ENCODE data around the gene ARVCF. TPM values are rescaled to one million over a fixed set of nuclear protein-coding genes. Genes with fewer than 3 reads are reported as not detected.

ARVCF gene
- total RNA-seq, 1 experiment from 2014 or later, result 15.6 TPM

- intact Hi-C loops (cut with micrococcal nuclease; ENCODE audit: unreplicated experiment), result no loop called here
Measured at GRCh38 chr22:20038574-20038973, 22.0 kb upstream of the ARVCF start.

GRCh38 chr22:20037419-20037818 is 20.8 kb upstream of the ARVCF start:
- Histone ChIP-seq H2AFZ (no peak overlapping the region), H3K36me3 (ENCODE audit: low read depth) (no peaks in the 10 kb centered on the region), H3K27ac (no peak overlapping the region), H3K4me1 (replicated peaks; ENCODE audit: insufficient read depth) (no peaks in the 10 kb centered on the region), H3F3A (ENCODE audit: insufficient read depth, low read depth) (no peaks in the 10 kb centered on the region), H3K4me3 (no peak overlapping the region), H4K20me1 (ENCODE audit: insufficient read depth) (no peaks in the 10 kb centered on the region), H3K9me2 (ENCODE audit: insufficient read depth) (no peaks in the 10 kb centered on the region), H3K9me3 (ENCODE audit: insufficient read depth, low read depth) (no peaks in the 10 kb centered on the region), H3K79me2 (ENCODE audit: low read depth) (no peaks in the 10 kb centered on the region), H3K4me2 (no peak overlapping the region), H3K27me3 (ENCODE audit: insufficient read depth, low read depth) (no peaks in the 10 kb centered on the region)
- POLR2A ChIA-PET (ENCODE audit: unreplicated experiment), result no interaction called here
- no peak for DNase-seq
- intact Hi-C loops (cut with micrococcal nuclease; ENCODE audit: unreplicated experiment), result no loop called here
- BruUV-seq (replicated peaks), result TSS peak; percentile 5
- CTCF ChIA-PET, result no interaction called here
- TF ChIP-seq, protein P1, sequence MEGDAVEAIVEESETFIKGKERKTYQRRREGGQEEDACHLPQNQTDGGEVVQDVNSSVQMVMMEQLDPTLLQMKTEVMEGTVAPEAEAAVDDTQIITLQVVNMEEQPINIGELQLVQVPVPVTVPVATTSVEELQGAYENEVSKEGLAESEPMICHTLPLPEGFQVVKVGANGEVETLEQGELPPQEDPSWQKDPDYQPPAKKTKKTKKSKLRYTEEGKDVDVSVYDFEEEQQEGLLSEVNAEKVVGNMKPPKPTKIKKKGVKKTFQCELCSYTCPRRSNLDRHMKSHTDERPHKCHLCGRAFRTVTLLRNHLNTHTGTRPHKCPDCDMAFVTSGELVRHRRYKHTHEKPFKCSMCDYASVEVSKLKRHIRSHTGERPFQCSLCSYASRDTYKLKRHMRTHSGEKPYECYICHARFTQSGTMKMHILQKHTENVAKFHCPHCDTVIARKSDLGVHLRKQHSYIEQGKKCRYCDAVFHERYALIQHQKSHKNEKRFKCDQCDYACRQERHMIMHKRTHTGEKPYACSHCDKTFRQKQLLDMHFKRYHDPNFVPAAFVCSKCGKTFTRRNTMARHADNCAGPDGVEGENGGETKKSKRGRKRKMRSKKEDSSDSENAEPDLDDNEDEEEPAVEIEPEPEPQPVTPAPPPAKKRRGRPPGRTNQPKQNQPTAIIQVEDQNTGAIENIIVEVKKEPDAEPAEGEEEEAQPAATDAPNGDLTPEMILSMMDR (conservative IDR thresholded peaks at IDR 0.05), result no peak

More at GRCh38 chr22:20038574-20038973, 22.0 kb upstream of the ARVCF start:
- Histone ChIP-seq H3F3A (ENCODE audit: insufficient read depth, low read depth) (no peaks in the 10 kb centered on the region), H3K36me3 (ENCODE audit: low read depth) (no peaks in the 10 kb centered on the region), H3K9me3 (ENCODE audit: insufficient read depth, low read depth) (no peaks in the 10 kb centered on the region), H3K4me3 (no peak overlapping the region), H3K4me2 (no peak overlapping the region), H3K4me1 (replicated peaks; ENCODE audit: insufficient read depth) (no peaks in the 10 kb centered on the region), H3K27me3 (ENCODE audit: insufficient read depth, low read depth) (no peaks in the 10 kb centered on the region), H3K79me2 (ENCODE audit: low read depth) (no peaks in the 10 kb centered on the region), H2AFZ (no peak overlapping the region), H3K27ac (no peak overlapping the region), H3K9me2 (ENCODE audit: insufficient read depth) (no peaks in the 10 kb centered on the region), H4K20me1 (ENCODE audit: insufficient read depth) (no peaks in the 10 kb centered on the region)
- DNase-seq, result no peak
- ChIA-PET CTCF (no interaction called here), POLR2A (ENCODE audit: unreplicated experiment) (no interaction called here)
- no TSS peak for BruUV-seq (replicated peaks)
- no peak for TF ChIP-seq EZH2 (IDR thresholded peaks at IDR 0.05; ENCODE audit: low read depth)
- TF ChIP-seq, protein P1 (conservative IDR thresholded peaks at IDR 0.05), result no peak

DNA sequence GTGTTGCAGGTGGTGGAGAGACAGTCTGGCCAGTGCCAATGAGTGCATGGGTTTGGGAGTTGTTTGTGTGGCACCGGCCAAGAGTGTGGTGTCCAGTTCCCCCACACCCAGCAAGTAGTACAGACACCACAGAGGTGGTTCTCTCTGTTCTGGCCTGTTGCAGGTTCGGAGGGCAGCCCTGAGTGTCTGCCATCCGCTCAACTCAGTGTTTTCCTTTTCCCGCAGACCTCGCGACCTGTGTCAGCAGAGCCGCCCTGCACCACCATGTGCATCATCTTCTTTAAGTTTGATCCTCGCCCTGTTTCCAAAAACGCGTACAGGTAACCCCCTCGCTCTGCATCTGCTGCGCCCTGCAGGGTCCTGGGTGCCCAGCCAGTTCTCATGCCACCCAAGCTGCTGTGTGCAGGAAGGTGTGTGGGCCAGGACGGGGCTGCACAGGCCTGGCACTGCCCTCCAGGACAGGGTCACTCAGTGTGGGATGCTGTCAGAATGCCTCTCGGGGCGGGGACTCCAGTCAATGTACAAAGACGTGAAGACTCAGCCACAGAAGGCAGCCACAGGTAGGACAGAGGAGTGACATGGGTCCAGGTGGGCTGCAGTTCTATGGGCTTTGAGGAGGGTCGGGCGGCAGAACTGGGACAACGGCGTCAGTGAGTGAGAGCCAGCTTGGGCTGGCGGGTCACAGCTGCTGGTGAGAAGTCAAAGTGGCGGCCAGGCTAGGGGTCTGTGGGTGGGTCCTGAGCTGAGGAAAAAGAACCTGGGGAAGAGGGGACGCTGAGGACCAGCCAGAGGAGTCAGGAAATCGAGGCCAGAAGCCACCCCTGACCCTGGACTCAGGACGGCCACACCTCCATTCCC is 20.1 kb upstream of the ARVCF start:
- Histone ChIP-seq H4K20me1 (ENCODE audit: insufficient read depth) (no peaks in the 10 kb centered on the region), H3K36me3 (ENCODE audit: low read depth) (no peaks in the 10 kb centered on the region), H2AFZ (no peak overlapping the region), H3K4me1 (replicated peaks; ENCODE audit: insufficient read depth) (no peaks in the 10 kb centered on the region), H3K9me2 (ENCODE audit: insufficient read depth) (no peaks in the 10 kb centered on the region), H3K79me2 (ENCODE audit: low read depth) (no peaks in the 10 kb centered on the region), H3K27me3 (ENCODE audit: insufficient read depth, low read depth) (no peaks in the 10 kb centered on the region), H3K4me3 (no peak overlapping the region), H3K4me2 (no peak overlapping the region), H3F3A (ENCODE audit: insufficient read depth, low read depth) (no peaks in the 10 kb centered on the region), H3K27ac (no peak overlapping the region), H3K9me3 (ENCODE audit: insufficient read depth, low read depth) (no peaks in the 10 kb centered on the region)
- TF ChIP-seq EZH2 (IDR thresholded peaks at IDR 0.05; ENCODE audit: low read depth), result no peak
- TF ChIP-seq, protein P1 (conservative IDR thresholded peaks at IDR 0.05), result no peak
- CTCF ChIA-PET, result no interaction called here
- intact Hi-C loops (cut with micrococcal nuclease; ENCODE audit: unreplicated experiment), result no loop called here
- no TSS peak for BruUV-seq (replicated peaks)
- no peak for DNase-seq
- POLR2A ChIA-PET (ENCODE audit: unreplicated experiment), result no interaction called here
